GM18909 (cell line): Measurements from ENCODE around the gene ANKRD36C.
"Not testable (repeated sequence)": the region's sequence is repeated elsewhere in the genome, so short reads cannot be mapped to it uniquely, and the experiment has no call there.

Experiments used
- ATAC-seq: cut with Tn5 transposase; IDR thresholded peaks from one replicate; pipeline ENCODE4 v1.9.1; 2021; ENCODE audit warnings: mild to moderate bottlenecking; ENCODE audit not compliant: unreplicated experiment, poor library complexity

The ANKRD36C gene

DNA sequence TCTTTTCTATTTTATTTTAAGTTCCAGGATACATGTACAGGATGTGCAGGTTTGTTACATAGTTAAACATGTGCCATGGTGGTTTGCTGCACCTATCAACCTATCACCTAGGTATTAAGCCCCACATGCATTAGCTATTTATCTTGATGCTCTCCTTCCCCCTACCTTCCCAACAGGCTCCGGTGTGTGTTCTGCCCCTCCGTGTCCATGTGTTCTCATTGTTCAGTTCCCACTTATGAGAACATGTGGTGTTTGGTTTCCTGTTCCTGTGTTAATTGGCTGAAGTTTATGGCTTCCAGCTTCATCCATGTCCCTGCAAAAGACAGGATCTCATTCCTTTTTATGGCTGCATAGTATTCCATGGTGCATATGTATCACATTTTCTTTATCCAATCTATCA, 174.1 kb downstream of the ANKRD36C start:
- not testable (repeated sequence) for ATAC-seq

DNA sequence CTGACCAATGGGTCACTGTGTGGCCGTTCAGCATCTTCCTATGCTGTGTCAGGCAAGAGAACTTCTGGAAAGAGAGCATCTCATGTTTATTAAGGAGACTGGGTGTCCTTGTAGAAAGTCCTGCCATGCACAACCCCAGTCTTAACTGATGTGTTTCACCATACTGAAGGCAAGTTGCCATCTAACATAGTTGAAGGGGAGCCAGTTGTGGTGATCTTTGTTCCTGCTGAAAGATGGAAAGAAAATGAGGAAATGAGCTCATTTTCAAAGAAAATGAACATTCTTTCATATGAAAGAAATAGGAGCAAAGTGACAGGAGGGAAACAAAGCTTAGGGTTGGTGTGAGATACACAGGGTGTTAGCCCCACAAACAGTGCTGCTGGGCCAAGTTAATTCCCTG, 178.3 kb downstream of the ANKRD36C start:
- ATAC-seq, result not testable (repeated sequence)

DNA sequence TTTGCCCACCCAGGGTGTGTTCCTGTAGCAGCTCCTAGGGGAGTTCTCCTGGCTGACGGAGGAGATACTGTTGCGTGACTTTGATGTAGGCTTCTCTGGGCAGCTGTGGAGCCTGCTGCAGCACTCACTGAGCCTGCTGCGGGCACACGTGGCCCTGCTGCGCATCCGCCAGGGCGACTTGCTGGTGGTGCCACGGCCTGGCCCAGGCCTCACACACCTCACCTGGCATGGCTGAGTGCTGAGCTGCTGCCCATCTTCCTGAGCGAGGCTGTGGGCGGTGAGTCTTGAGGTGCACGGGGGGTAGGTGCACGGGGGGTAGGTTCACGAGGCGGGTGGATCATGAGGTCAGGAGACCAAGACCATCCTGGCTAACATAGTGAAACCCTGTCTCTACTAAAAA, 191.7 kb downstream of the ANKRD36C start:
- ATAC-seq, result no peak

DNA sequence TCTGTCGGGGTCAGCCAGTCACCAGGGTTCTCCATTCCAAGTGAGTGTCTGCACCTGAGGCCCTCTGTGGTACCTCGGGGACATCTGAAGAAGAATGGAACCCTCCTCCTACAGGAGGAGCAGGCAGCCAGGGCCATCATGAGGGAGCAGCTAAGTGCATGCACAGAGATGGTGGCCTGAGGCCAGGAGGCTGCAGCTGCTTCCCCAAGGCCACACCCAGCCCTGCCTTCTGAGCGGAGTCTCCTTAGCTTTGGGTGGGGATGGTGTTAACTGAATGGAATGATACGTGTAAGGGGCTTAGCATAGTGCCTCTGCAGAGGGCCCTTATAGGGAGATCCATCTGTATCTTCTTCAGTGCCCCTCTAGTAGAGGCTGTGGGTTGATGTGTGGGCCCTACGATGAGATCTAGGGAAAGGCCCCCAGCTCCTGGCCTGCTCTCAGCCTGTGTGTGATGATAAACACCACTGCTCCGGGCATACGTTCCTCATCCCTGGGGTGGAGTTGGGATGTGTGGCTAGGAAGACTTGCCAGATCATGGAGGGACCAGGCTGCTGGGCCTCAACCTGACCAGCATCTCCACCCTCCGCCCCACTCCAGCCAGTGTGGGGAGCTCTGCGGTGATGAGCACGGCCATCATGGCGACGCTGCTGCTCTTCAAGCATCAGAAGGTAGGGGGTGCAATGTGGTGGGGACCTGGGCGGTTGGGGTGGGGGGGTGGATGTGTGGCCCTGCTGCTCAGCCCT, 192.3 kb downstream of the ANKRD36C start:
- ATAC-seq, result not testable (repeated sequence)

DNA sequence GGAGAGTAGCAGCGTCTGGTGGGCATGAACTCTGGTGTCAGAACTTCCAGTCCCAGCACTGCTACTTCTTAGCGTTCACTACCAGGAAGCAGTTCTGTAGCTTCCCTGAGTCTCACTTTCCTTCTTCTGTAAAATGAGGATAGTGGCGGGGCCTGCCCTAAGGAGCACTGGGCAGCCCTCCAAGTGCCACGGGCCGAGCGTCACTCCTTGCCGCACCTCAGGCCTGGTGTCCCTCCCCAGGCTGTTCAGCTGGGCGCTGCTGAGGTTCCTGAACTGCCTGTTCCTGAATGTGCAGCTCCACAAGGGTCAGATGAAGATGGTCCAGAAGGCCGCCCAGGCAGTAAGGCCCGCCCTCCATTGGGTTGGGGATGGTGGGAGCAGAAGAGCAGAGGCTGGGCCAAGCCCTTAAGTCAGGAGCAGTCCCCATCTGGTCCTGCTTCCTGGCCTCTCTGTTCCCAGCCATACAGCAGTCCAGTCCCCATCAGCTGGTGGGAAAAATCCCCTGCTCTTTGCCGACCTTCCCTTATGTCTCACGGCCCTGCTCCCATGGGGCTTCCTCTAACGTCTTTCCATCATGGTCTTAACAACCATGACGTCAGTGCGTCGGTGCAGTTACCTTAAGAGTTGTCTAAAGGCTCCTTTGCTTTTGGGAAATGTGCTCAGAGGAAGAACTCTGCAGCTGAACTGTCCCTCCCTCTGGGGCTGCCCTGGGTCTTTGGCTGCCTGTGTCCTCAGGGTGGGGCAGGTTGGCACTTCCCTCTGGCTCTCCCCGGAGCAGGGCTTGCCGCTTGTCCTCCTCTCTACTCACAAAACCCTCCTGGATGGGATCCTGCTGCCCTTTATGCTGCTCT, 195.2 kb downstream of the ANKRD36C start:
- ATAC-seq, result not testable (repeated sequence)

DNA sequence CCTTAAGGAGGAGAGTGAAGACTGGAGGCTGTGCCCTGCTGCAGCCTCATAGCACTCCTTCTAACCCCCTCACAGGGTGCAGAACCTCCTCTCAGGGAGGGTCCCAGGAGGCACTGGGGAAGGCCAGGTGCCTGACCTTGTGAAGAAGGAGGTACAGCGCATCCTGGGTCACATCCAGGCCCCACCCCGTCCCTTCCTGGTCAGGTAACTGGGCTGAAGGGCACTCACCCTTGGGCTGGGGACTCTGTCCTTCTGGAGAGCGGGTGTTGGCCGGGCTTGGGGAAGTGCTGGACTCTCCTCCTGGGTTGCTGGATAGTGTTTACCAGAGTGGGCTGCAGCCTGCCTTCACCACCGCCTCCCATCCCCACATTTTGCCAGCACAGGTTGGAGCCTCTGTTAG, 197.7 kb downstream of the ANKRD36C start:
- not testable (repeated sequence) for ATAC-seq

DNA sequence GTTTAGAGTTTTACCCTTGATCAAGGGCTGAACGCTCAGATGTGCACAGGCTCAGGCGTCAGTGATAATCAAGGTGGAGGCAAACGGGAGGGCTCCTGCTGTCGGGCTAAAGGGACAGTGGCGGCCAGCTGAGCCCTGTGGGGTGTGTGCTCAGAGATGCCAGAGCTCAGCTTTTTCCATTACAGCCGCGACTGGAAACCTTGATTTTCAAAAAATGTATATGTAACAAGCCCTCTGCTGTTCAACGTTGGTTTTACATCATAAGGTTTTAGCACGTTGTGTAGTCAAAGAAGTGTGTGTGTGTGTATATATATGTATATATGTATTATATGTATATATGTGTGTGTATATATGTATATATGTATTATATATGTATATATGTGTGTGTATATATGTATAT, 201.4 kb downstream of the ANKRD36C start:
- ATAC-seq, result not testable (repeated sequence)

DNA sequence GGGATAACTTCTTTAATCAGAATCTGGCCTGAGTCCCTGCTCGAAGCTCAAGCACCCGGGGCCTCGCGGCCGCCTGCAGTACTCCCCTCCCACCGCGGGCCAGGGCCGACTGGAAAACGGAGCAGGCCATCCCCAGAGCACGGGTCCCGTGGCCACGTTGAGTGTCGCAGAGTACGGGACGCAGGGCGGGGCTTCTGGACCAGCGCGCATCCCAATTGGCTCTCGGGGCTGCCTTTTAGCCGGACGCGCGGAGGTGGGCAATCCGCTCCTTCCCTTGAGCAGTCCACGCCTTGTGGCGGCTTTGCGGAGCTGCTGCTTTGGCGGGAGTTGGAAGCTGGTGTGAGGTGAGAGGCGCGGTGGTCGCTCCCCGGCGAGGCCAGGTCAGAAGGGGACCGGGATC, 202.2 kb downstream of the ANKRD36C start:
- ATAC-seq, result not testable (repeated sequence)

DNA sequence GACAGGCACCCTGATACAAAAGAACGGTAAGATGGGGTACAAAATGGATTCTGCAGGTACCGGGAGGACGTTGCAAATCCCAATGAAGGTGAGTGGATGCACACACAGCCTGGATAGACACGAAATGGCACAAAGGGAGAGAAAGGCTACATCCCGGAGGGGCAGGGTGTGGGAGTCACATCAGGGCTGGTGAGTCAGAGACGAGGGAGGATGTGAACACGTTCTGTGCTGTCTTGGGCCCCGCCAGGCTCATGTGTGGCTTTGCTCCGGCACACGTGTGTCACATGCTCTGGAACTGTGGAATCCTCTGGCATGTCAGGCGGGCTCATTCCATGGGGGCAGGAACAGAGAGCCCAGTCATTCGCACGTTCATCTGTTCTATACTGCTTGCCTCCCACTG, 203.0 kb downstream of the ANKRD36C start:
- ATAC-seq, result not testable (repeated sequence)
